PC-9 (cell line): ENCODE measurements around the gene DHX58.

ENCODE experiments used
- EZH2 ChIP-seq: fragments of 200-600 bp; sonication (generic); IDR thresholded peaks from 2 replicates; pipeline ENCODE4 v1.8.0; 2017; ENCODE audit warnings: antibody characterized with exemption, low read depth
- TF ChIP-seq, protein P1 (sequence below): fragments of 200-600 bp; sonication (generic); conservative IDR thresholded peaks from 2 replicates; pipeline ENCODE4 v1.6.1; 2017; ENCODE audit warnings: mixed run types, antibody characterized with exemption, mild to moderate bottlenecking, moderate library complexity

DNA sequence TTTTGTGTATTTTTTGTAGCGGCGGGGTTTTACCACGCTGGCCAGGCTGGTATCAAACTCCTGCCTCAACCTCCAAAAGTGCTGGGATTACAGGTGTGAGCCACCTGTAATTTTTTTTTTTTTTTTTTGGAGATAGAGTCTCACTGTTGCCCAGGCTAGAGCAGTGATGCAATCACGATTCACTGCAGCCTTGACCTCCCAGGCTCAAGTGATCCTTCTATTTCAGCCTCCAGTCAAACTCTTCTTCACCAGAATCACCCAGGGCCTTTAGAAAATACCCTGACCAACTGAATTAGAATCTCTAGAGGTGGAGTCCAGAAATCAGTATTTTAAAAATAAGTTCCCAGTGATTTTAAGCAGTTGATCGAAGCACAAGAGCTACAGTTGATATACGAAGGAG, 22.6 kb upstream of the DHX58 start:
- TF ChIP-seq, protein P1, sequence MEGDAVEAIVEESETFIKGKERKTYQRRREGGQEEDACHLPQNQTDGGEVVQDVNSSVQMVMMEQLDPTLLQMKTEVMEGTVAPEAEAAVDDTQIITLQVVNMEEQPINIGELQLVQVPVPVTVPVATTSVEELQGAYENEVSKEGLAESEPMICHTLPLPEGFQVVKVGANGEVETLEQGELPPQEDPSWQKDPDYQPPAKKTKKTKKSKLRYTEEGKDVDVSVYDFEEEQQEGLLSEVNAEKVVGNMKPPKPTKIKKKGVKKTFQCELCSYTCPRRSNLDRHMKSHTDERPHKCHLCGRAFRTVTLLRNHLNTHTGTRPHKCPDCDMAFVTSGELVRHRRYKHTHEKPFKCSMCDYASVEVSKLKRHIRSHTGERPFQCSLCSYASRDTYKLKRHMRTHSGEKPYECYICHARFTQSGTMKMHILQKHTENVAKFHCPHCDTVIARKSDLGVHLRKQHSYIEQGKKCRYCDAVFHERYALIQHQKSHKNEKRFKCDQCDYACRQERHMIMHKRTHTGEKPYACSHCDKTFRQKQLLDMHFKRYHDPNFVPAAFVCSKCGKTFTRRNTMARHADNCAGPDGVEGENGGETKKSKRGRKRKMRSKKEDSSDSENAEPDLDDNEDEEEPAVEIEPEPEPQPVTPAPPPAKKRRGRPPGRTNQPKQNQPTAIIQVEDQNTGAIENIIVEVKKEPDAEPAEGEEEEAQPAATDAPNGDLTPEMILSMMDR = no peak
- TF ChIP-seq EZH2 = no peak
